ENCODE results near the gene TPD52L1.

The TPD52L1 gene

GRCh38 chr6:125215252-125215819 is 61.8 kb downstream of the TPD52L1 start:
- DNase-seq = no peak

- no peak for DNase-seq
Measured at GRCh38 chr6:125216015-125216414, 62.4 kb downstream of the TPD52L1 start.

- DNase-seq = no peak
Measured at GRCh38 chr6:125217369-125217768, 63.8 kb downstream of the TPD52L1 start.

- DNase-seq = no peak
Measured at GRCh38 chr6:125217992-125218391, 64.4 kb downstream of the TPD52L1 start.

- DNase-seq = no peak
Measured at GRCh38 chr6:125219361-125219895, 65.9 kb downstream of the TPD52L1 start.

- DNase-seq = no peak
Measured at GRCh38 chr6:125220712-125221111, 67.1 kb downstream of the TPD52L1 start.

- DNase-seq = no peak
Measured at GRCh38 chr6:125222531-125223455, 69.2 kb downstream of the TPD52L1 start.

- no peak for DNase-seq
Measured at GRCh38 chr6:125224231-125224861, 70.8 kb downstream of the TPD52L1 start.

GRCh38 chr6:125227244-125227643 is 73.7 kb downstream of the TPD52L1 start:
- DNase-seq = no peak

- DNase-seq = no peak
Measured at GRCh38 chr6:125228981-125229479, 75.5 kb downstream of the TPD52L1 start.

- no peak for DNase-seq
Measured at GRCh38 chr6:125230674-125231073, 77.1 kb downstream of the TPD52L1 start.

- no peak for DNase-seq
Measured at GRCh38 chr6:125231133-125231532, 77.6 kb downstream of the TPD52L1 start.

- DNase-seq = no peak
Measured at GRCh38 chr6:125231574-125232343, 78.2 kb downstream of the TPD52L1 start.

- DNase-seq = no peak
Measured at GRCh38 chr6:125232466-125232865, 78.9 kb downstream of the TPD52L1 start.

GRCh38 chr6:125233202-125233601 is 79.6 kb downstream of the TPD52L1 start:
- DNase-seq = no peak

GRCh38 chr6:125236536-125237327 is 83.2 kb downstream of the TPD52L1 start:
- no peak for DNase-seq

GRCh38 chr6:125237764-125238163 is 84.2 kb downstream of the TPD52L1 start:
- no peak for DNase-seq

GRCh38 chr6:125245109-125245508 is 91.5 kb downstream of the TPD52L1 start:
- DNase-seq = no peak

GRCh38 chr6:125245523-125246264 is 92.1 kb downstream of the TPD52L1 start:
- DNase-seq = no peak

- no peak for DNase-seq
Measured at GRCh38 chr6:125246566-125246965, 93.0 kb downstream of the TPD52L1 start.

- DNase-seq = no peak
Measured at GRCh38 chr6:125248136-125248535, 94.6 kb downstream of the TPD52L1 start.

Data from NCI-H1105 (cell line).